Neural progenitor cell (in vitro differentiated cells): ENCODE results near the gene ALKAL2.

Source experiments
- CTCF ChIP-seq: fragments of 200-600 bp; sonication (generic); IDR thresholded peaks from 2 replicates; pipeline ENCODE4 v1.5.1; 2017; ENCODE audit warnings: antibody characterized with exemption, mild to moderate bottlenecking
- EZH2 ChIP-seq: fragments of 200-600 bp; sonication (generic); IDR thresholded peaks from 2 replicates; pipeline ENCODE4 v1.6.1; 2017; ENCODE audit warnings: antibody characterized with exemption, mild to moderate bottlenecking, moderate library complexity
- EZH2phosphoT487 ChIP-seq: fragments of 200-600 bp; sonication (generic); IDR thresholded peaks from 2 replicates; pipeline ENCODE4 v1.6.1; 2017; ENCODE audit warnings: antibody characterized with exemption

GRCh38 chr2:260507-261161, 27.3 kb downstream of the ALKAL2 start:
- no peak for TF ChIP-seq CTCF
- no peak for TF ChIP-seq EZH2
- no peak for TF ChIP-seq EZH2phosphoT487
